MM.1S (cell line): Measurements from ENCODE around the gene TBC1D3.
"Not testable (repeated sequence)": the region's sequence is repeated elsewhere in the genome, so short reads cannot be mapped to it uniquely, and the experiment has no call there.

Experiments
- CTCF ChIP-seq: fragments of 300-600 bp; sonication (generic); IDR thresholded peaks from 2 replicates; pipeline ENCODE4 v1.5.1; 2016; ENCODE audit warnings: antibody characterized with exemption, low read length, mixed read lengths
- EZH2 ChIP-seq: fragments of 300-600 bp; sonication (generic); optimal IDR thresholded peaks from 2 replicates; pipeline ENCODE3; 2017; ENCODE audit warnings: low read depth, mild to moderate bottlenecking, antibody characterized with exemption, low read length, mixed read lengths

- not testable (repeated sequence) for TF ChIP-seq EZH2, CTCF
Measured at GRCh38 chr17:38232790-38233189, 40.4 kb upstream of the TBC1D3 start.
